Liver (tissue), 9 donors: Measurements from ENCODE around the gene KNDC1. TPM values are rescaled to one million over a fixed set of nuclear protein-coding genes. Genes with fewer than 3 reads are reported as not detected.

Experiments
- DNase-seq: peaks from one replicate; pipeline ENCODE4 v3.0.0-alpha.2; 2017; ENCODE audit warnings: low spot score
- H3K27ac ChIP-seq, 2 donors: one replicate each; pipeline ENCODE4 v1.7.0; 2013; ENCODE audit warnings: inconsistent platforms in 2 of 2, low read length in 2 of 2, control low read depth in 1 of 2, low read depth in 1 of 2, mild to moderate bottlenecking in 1 of 2
- H3K27me3 ChIP-seq, 4 donors: one replicate each; pipeline versions ENCODE4 v1.6.1 to v1.7.0; 2013; ENCODE audit warnings: low read length in 3 of 4, inconsistent platforms in 1 of 4, mild to moderate bottlenecking in 1 of 4, moderate library complexity in 1 of 4; ENCODE audit not compliant: control insufficient read depth in 4 of 4, insufficient read depth in 4 of 4
- H3K36me3 ChIP-seq, 4 donors: one replicate each; pipeline versions ENCODE4 v1.6.1 to v1.7.0; 2013; ENCODE audit warnings: low read length in 3 of 4, mild to moderate bottlenecking in 3 of 4, low read depth in 1 of 4, moderate library complexity in 1 of 4; ENCODE audit not compliant: control insufficient read depth in 4 of 4, insufficient read depth in 3 of 4
- H3K4me1 ChIP-seq, 4 donors: one replicate each; pipeline versions ENCODE4 v1.6.1 to v1.7.0; 2013; ENCODE audit warnings: low read length in 3 of 4, mild to moderate bottlenecking in 3 of 4, moderate library complexity in 1 of 4; ENCODE audit not compliant: control insufficient read depth in 4 of 4, insufficient read depth in 4 of 4
- H3K4me3 ChIP-seq, 3 donors: one replicate each; pipeline versions ENCODE4 v1.6.1 to v1.7.0; 2013; ENCODE audit warnings: low read length in 3 of 3, control low read depth in 1 of 3, low read depth in 1 of 3, mild to moderate bottlenecking in 1 of 3
- H3K9ac ChIP-seq, 2 donors: one replicate each; pipeline ENCODE4 v1.7.0; 2013; ENCODE audit warnings: low read length in 2 of 2, mild to moderate bottlenecking in 2 of 2, moderate library complexity in 2 of 2, control low read depth in 1 of 2, low read depth in 1 of 2
- H3K9me3 ChIP-seq, 4 donors: one replicate each; pipeline versions ENCODE4 v1.6.1 to v1.7.0; 2013; ENCODE audit warnings: low read length in 3 of 4; ENCODE audit not compliant: control insufficient read depth in 4 of 4
- ATF3 ChIP-seq: IDR thresholded peaks from 2 replicates; pipeline ENCODE4 v1.6.1; 2016; ENCODE audit warnings: antibody characterized with exemption
- CTCF ChIP-seq: fragments of 150-350 bp; IDR thresholded peaks from 2 replicates; pipeline ENCODE4 v1.5.1; 2017; ENCODE audit warnings: improper control_type of control experiment, low read depth, low read length; ENCODE audit not compliant: missing input control
- EGR1 ChIP-seq, 2 donors: IDR thresholded peaks; 2 replicates each; pipeline ENCODE4 v1.6.1; 2016 to 2018; ENCODE audit warnings: antibody characterized with exemption in 2 of 2, low read depth in 2 of 2
- FOXA1 ChIP-seq: IDR thresholded peaks from 2 replicates; pipeline ENCODE4 v1.6.1; 2016; ENCODE audit warnings: antibody characterized with exemption
- FOXA2 ChIP-seq: IDR thresholded peaks from 2 replicates; pipeline ENCODE4 v1.6.1; 2016; ENCODE audit warnings: antibody characterized with exemption
- GABPA ChIP-seq, 2 donors: IDR thresholded peaks in 1 of 2; conservative IDR thresholded peaks in 1 of 2; 2 replicates each; pipeline ENCODE4 v1.6.1; 2016; ENCODE audit warnings: antibody characterized with exemption in 2 of 2, mild to moderate bottlenecking in 1 of 2, moderate library complexity in 1 of 2
- HNF4A ChIP-seq, 2 donors: conservative IDR thresholded peaks; 2 replicates each; pipeline ENCODE4 v1.6.1; 2016; ENCODE audit warnings: antibody characterized with exemption in 2 of 2, mild to moderate bottlenecking in 2 of 2
- HNF4G ChIP-seq: IDR thresholded peaks from 2 replicates; pipeline ENCODE4 v1.6.1; 2016; ENCODE audit warnings: antibody characterized with exemption
- JUND ChIP-seq, 2 donors: IDR thresholded peaks; 2 replicates each; pipeline ENCODE4 v1.6.1; 2016; ENCODE audit warnings: antibody characterized with exemption in 2 of 2
- NR2F2 ChIP-seq: IDR thresholded peaks from 2 replicates; pipeline ENCODE4 v1.6.1; 2016; ENCODE audit warnings: antibody characterized with exemption
- RAD21 ChIP-seq, 2 donors: IDR thresholded peaks; 2 replicates each; pipeline ENCODE4 v1.6.1; 2016; ENCODE audit warnings: antibody characterized with exemption in 2 of 2, mild to moderate bottlenecking in 2 of 2
- RXRA ChIP-seq, 2 donors: IDR thresholded peaks; 2 replicates each; pipeline ENCODE4 v1.6.1; 2017 to 2018; ENCODE audit warnings: antibody characterized with exemption in 2 of 2, mild to moderate bottlenecking in 1 of 2
- SP1 ChIP-seq: IDR thresholded peaks from 2 replicates; pipeline ENCODE4 v1.6.1; 2018; ENCODE audit warnings: antibody characterized with exemption, mild to moderate bottlenecking
- TAF1 ChIP-seq: conservative IDR thresholded peaks from 2 replicates; pipeline ENCODE4 v1.6.1; 2016; ENCODE audit warnings: antibody characterized with exemption, mild to moderate bottlenecking
- YY1 ChIP-seq: IDR thresholded peaks from 2 replicates; pipeline ENCODE4 v1.6.1; 2016; ENCODE audit warnings: antibody characterized with exemption, mild to moderate bottlenecking
- WGBS: extraction: QIAGEN DNeasy Blood & Tissue Kit; methylation state at CpG from one replicate; pipeline ENCODE4 v1.1.7; 2013; 5-methylcytosine and 5-hydroxymethylcytosine counted together
- polyA plus RNA-seq, 2 donors: library from polyadenylated mRNA; stranded (reverse) in 1 of 2; unstranded in 1 of 2; fragments of 200-250 nt in 1 of 2; fragments of >200 nt in 1 of 2; fragmentation: Nextera tagmentation in 1 of 2; extraction: Ambion mirVana in 1 of 2; gene quantifications; one replicate each; pipeline versions ENCODE4 v1.2.1 to v1.2.3, GENCODE V29; 2013 to 2015
- total RNA-seq, 2 donors: library from RNA; depleted of rRNA; stranded (reverse); fragments of >200 nt; gene quantifications; one replicate each; pipeline ENCODE4 v1.2.3, GENCODE V29; 2014
- TF ChIP-seq, protein P1 (sequence below): IDR thresholded peaks from 2 replicates; pipeline ENCODE4 v1.6.1; 2016; ENCODE audit warnings: antibody characterized with exemption
- TF ChIP-seq, protein P2 (sequence below): IDR thresholded peaks from 2 replicates; pipeline ENCODE4 v1.6.1; 2016; ENCODE audit warnings: antibody characterized with exemption, mild to moderate bottlenecking
- TF ChIP-seq, protein P3 (sequence below): IDR thresholded peaks from 2 replicates; pipeline ENCODE4 v1.6.1; 2016; ENCODE audit warnings: antibody characterized with exemption
- donor health status: healthy.
- donor health status: healthy.
- donor health status: healthy.
- donor health status: healthy.
- donor health status: healthy.

KNDC1 gene
- total and polyA plus RNA-seq, 4 donors, result 0.53 to 12.9 (median 4.3) TPM

GRCh38 chr10:133122171-133122935, 37.7 kb upstream of the KNDC1 start:
- H3K27ac ChIP-seq, result no peak overlapping the region
- H3K9me3 ChIP-seq, result peaks cover 0 to 3% (median 0%) of the 10 kb centered on the region in 4 donors
- H3K36me3 ChIP-seq, result no peaks in the 10 kb centered on the region
- TF ChIP-seq JUND (IDR thresholded peaks at IDR 0.05), result no peak
- TF ChIP-seq SP1, result no peak
- no peak for TF ChIP-seq NR2F2
- no peak for TF ChIP-seq GABPA (IDR thresholded peaks at IDR 0.05 in 1 of 2, conservative IDR thresholded peaks at IDR 0.05 in 1 of 2)
- no peak for TF ChIP-seq EGR1 (IDR thresholded peaks at IDR 0.05; ENCODE audit: low read depth in 2 of 2)
- no peak for TF ChIP-seq CTCF
- TF ChIP-seq, protein P1, sequence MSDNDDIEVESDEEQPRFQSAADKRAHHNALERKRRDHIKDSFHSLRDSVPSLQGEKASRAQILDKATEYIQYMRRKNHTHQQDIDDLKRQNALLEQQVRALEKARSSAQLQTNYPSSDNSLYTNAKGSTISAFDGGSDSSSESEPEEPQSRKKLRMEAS, result no peak
- no peak for TF ChIP-seq HNF4G
- TF ChIP-seq, protein P2, sequence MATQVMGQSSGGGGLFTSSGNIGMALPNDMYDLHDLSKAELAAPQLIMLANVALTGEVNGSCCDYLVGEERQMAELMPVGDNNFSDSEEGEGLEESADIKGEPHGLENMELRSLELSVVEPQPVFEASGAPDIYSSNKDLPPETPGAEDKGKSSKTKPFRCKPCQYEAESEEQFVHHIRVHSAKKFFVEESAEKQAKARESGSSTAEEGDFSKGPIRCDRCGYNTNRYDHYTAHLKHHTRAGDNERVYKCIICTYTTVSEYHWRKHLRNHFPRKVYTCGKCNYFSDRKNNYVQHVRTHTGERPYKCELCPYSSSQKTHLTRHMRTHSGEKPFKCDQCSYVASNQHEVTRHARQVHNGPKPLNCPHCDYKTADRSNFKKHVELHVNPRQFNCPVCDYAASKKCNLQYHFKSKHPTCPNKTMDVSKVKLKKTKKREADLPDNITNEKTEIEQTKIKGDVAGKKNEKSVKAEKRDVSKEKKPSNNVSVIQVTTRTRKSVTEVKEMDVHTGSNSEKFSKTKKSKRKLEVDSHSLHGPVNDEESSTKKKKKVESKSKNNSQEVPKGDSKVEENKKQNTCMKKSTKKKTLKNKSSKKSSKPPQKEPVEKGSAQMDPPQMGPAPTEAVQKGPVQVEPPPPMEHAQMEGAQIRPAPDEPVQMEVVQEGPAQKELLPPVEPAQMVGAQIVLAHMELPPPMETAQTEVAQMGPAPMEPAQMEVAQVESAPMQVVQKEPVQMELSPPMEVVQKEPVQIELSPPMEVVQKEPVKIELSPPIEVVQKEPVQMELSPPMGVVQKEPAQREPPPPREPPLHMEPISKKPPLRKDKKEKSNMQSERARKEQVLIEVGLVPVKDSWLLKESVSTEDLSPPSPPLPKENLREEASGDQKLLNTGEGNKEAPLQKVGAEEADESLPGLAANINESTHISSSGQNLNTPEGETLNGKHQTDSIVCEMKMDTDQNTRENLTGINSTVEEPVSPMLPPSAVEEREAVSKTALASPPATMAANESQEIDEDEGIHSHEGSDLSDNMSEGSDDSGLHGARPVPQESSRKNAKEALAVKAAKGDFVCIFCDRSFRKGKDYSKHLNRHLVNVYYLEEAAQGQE, result no peak
- no peak for TF ChIP-seq FOXA1
- TF ChIP-seq, protein P3, sequence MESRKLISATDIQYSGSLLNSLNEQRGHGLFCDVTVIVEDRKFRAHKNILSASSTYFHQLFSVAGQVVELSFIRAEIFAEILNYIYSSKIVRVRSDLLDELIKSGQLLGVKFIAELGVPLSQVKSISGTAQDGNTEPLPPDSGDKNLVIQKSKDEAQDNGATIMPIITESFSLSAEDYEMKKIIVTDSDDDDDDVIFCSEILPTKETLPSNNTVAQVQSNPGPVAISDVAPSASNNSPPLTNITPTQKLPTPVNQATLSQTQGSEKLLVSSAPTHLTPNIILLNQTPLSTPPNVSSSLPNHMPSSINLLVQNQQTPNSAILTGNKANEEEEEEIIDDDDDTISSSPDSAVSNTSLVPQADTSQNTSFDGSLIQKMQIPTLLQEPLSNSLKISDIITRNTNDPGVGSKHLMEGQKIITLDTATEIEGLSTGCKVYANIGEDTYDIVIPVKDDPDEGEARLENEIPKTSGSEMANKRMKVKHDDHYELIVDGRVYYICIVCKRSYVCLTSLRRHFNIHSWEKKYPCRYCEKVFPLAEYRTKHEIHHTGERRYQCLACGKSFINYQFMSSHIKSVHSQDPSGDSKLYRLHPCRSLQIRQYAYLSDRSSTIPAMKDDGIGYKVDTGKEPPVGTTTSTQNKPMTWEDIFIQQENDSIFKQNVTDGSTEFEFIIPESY, result no peak
- TF ChIP-seq YY1, result no peak
- no peak for TF ChIP-seq RXRA (IDR thresholded peaks at IDR 0.05)
- no peak for TF ChIP-seq TAF1
- TF ChIP-seq RAD21 (IDR thresholded peaks at IDR 0.05), result no peak
- no peak for TF ChIP-seq ATF3
- no peak for TF ChIP-seq HNF4A (conservative IDR thresholded peaks at IDR 0.05)
- TF ChIP-seq FOXA2, result no peak
- no peak overlapping the region for H3K9ac ChIP-seq
- H3K4me1 ChIP-seq, result no peaks in the 10 kb centered on the region
- H3K27me3 ChIP-seq, result no peaks in the 10 kb centered on the region
- no peak overlapping the region for H3K4me3 ChIP-seq
- WGBS, result 77% methylated on average over 33 of the region's 33 CpGs
- DNase-seq, result no peak
